WI38 (cell line): Measurements from ENCODE around the gene OPCML.

ENCODE experiments used
- H3K4me3 ChIP-seq: 2 replicates; pipeline ENCODE4 v1.5.1; 2011; ENCODE audit warnings: low read depth, mild to moderate bottlenecking, control low read depth, low read length
- CTCF ChIP-seq: IDR thresholded peaks from 2 replicates; pipeline ENCODE4 v1.5.1; 2012; ENCODE audit warnings: low read depth, mild to moderate bottlenecking, control low read depth, low read length

OPCML gene

GRCh38 chr11:132636523-132636922, 895.8 kb downstream of the OPCML start:
- no peak overlapping the region for H3K4me3 ChIP-seq
- no peak for TF ChIP-seq CTCF

GRCh38 chr11:132632641-132633124, 899.6 kb downstream of the OPCML start:
- TF ChIP-seq CTCF, result no peak
- no peak overlapping the region for H3K4me3 ChIP-seq

- TF ChIP-seq CTCF, result no peak
- no peak overlapping the region for H3K4me3 ChIP-seq
These were observed 900.3 kb downstream of the OPCML start for GRCh38 chr11:132631989-132632388.

GRCh38 chr11:132627981-132628380, 904.3 kb downstream of the OPCML start:
- no peak for TF ChIP-seq CTCF
- H3K4me3 ChIP-seq, result no peak overlapping the region

GRCh38 chr11:132626446-132626845, 905.9 kb downstream of the OPCML start:
- TF ChIP-seq CTCF, result no peak
- no peak overlapping the region for H3K4me3 ChIP-seq

- H3K4me3 ChIP-seq, result no peak overlapping the region
- TF ChIP-seq CTCF, result no peak
These were observed 908.8 kb downstream of the OPCML start for GRCh38 chr11:132623511-132623910.

GRCh38 chr11:132621976-132622580, 910.2 kb downstream of the OPCML start:
- TF ChIP-seq CTCF, result no peak
- H3K4me3 ChIP-seq, result no peak overlapping the region
